Esophagus squamous epithelium (tissue), 5 donors: ENCODE results near the gene ACTG1. TPM values are rescaled to one million over a fixed set of nuclear protein-coding genes. Genes with fewer than 3 reads are reported as not detected.

ENCODE experiments used
- DNase-seq: peaks from one replicate; lab custom pipeline; 2025; lab: John Stamatoyannopoulos, UW
- H3K27ac ChIP-seq, 4 donors: fragments of 200-600 bp; sonication (generic); one replicate each; pipeline ENCODE4 v1.5.1; 2016 to 2019; ENCODE audit warnings: mild to moderate bottlenecking in 1 of 4
- H3K27me3 ChIP-seq, 4 donors: fragments of 200-600 bp; sonication (generic); 1 replicate in 3 of 4; 2 replicates in 1 of 4; pipeline versions ENCODE4 v1.5.1 to v1.6.0; 2017 to 2021; ENCODE audit warnings: antibody characterized with exemption in 1 of 4
- H3K36me3 ChIP-seq, 3 donors: fragments of 200-600 bp; sonication (generic); one replicate each; pipeline ENCODE4 v1.5.1; 2016 to 2019
- H3K4me1 ChIP-seq, 3 donors: fragments of 200-600 bp; sonication (generic); one replicate each; pipeline ENCODE4 v1.5.1; 2017 to 2019
- H3K4me3 ChIP-seq, 4 donors: fragments of 200-600 bp; sonication (generic); 1 replicate in 3 of 4; 2 replicates in 1 of 4; pipeline ENCODE4 v1.5.1; 2016 to 2019; ENCODE audit warnings: mild to moderate bottlenecking in 2 of 4, moderate library complexity in 1 of 4
- H3K9me3 ChIP-seq, 3 donors: fragments of 200-600 bp; sonication (generic); one replicate each; pipeline ENCODE4 v1.5.1; 2016 to 2019
- POLR2A ChIP-seq, 4 donors: fragments of 450-650 bp; IDR thresholded peaks; one replicate each; pipeline ENCODE4 v1.6.1; 2017; ENCODE audit warnings: antibody characterized with exemption in 4 of 4, mild to moderate bottlenecking in 4 of 4, moderate library complexity in 3 of 4
- WGBS, 2 donors: methylation state at CpG; one replicate each; pipeline ENCODE4 v1.1.5; 2018; 5-methylcytosine and 5-hydroxymethylcytosine counted together
- intact Hi-C: fragments of 100-400 bp; cut with DNase I; formaldehyde crosslinking; loops from one replicate; pipeline ENCODE4 v1.15.0; 2022
- total RNA-seq, 4 donors: library from RNA; depleted of rRNA; stranded (reverse); fragments of >200 nt; gene quantifications; one replicate each; pipeline ENCODE4 v1.1.0, GENCODE V29; 2016
- TF ChIP-seq, protein P1 (sequence below), 6 experiments: fragments of 450-650 bp in 4 of 6; fragments of 200-600 bp in 2 of 6; sonication (generic) in 2 of 6; IDR thresholded peaks; one replicate each; pipeline ENCODE4 v1.5.1; 2016 to 2019; ENCODE audit warnings: antibody characterized with exemption in 6 of 6, mild to moderate bottlenecking in 4 of 6, moderate library complexity in 4 of 6
- donor health status: DM: yes; HTN: yes; CAD: no.

The ACTG1 gene
- total RNA-seq, 4 donors from 2014 or later = 3,349 to 6,664 (median 4,433) TPM

DNA sequence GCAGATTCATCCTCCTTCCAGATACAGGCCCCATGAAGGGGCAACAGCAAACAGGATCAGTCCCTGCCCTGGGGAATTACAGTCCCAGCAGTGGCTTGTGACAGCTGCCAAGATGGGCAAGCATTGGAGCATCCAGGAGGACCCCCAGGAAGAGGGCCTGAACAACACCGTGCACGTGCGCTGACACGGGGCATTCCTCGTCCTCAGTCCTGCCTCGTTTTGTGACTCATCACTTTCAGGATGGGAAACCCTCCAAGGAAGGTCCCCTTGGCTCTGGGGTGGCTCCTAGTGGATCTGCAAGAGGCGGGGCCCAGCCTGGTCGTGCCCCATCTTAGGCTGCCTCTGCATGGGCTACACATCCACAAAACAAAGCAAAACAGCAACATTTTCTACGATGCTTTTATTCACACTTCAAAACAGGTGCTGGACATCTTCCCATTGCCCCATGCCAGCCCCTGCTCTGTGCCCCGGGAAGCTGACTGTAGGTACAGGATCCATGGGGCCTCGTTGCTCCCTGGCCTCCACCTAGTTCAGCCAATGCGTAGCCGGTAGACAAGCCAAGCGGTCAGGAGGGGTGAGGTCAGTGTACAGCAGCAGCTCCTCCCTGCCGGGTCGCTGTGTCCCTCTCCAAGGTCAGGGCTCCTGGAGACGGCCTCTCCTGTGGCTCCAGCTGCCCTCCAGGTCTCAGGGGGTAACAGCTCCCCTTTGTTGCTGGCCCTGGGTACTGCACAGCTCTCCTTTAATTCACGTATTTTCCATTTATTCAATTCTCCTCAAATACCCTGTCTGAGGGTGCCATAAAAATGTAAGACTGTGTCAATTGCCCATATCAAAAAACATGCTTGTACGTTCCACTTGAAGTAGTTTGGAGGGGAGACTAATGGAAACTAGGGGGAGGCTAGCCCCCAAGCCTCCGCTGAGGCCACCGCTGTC, 32.2 kb downstream of the ACTG1 start:
- intact Hi-C loops = loop anchor here (5.0 to 10.0 kb wide), 3 partner anchors 78 to 228 kb away; partner anchors contain the start of gene SLC38A10
- H3K27ac ChIP-seq = no peak overlapping the region
- no peaks in the 10 kb centered on the region for H3K9me3 ChIP-seq
- H3K27me3 ChIP-seq = peaks cover 0 to 31% (median 0%) of the 10 kb centered on the region in 4 donors
- H3K4me1 ChIP-seq = peaks cover 35 to 53% (median 39%) of the 10 kb centered on the region in 3 donors
- H3K36me3 ChIP-seq = no peaks in the 10 kb centered on the region
- DNase-seq = no peak
- WGBS, 2 donors = 65 to 72% methylated on average over 13 to 20 of the region's 21 CpGs
- TF ChIP-seq, protein P1, sequence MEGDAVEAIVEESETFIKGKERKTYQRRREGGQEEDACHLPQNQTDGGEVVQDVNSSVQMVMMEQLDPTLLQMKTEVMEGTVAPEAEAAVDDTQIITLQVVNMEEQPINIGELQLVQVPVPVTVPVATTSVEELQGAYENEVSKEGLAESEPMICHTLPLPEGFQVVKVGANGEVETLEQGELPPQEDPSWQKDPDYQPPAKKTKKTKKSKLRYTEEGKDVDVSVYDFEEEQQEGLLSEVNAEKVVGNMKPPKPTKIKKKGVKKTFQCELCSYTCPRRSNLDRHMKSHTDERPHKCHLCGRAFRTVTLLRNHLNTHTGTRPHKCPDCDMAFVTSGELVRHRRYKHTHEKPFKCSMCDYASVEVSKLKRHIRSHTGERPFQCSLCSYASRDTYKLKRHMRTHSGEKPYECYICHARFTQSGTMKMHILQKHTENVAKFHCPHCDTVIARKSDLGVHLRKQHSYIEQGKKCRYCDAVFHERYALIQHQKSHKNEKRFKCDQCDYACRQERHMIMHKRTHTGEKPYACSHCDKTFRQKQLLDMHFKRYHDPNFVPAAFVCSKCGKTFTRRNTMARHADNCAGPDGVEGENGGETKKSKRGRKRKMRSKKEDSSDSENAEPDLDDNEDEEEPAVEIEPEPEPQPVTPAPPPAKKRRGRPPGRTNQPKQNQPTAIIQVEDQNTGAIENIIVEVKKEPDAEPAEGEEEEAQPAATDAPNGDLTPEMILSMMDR (IDR thresholded peaks at IDR 0.05) = peak in 1 of 6 experiments; percentile 7
- no peak for TF ChIP-seq POLR2A (IDR thresholded peaks at IDR 0.05)
- peak overlapping the region in 2 of 4 donors; percentile 50 to 72 for H3K4me3 ChIP-seq

DNA sequence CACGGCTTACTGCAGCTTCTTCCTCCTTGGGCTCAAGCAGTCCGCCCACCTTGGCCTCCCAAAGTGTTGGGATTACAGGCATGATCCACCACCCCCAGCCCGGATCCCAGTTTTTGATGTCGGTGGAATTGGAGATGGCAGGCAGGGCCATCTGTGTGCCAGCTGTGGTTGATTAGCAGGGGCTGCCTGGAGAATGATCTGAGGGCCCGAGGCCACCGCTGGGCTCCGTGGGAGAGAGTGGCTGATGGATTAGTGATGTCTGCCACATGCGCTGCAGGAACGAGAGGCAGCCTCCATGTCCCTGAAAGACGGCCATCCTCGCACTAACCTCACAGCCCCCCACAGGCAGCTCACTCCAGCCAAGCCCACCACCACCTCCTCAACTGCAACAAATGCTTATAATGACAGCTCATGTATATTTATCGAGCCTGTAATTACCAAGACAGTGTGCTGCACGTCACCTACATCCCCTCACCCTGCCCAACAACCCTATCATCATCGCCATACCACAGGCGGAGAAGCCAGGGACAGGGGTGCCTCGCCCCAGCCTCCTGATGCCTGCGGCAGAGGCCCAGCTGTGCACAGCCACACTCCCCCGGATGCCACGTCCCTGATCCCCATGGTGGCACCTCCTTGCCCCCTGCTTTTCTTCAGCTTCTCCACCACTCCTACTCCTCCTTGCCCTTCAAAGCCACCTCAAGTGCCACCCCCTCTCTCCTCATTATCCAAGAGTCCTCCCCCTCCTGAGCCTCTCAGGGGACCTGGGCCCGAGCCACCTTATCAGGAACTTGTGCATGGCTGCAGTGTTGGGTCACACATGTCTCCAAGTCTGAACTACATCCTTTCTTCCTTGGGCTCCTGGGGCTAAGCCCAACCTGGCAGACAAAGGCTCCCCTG, 33.2 kb downstream of the ACTG1 start:
- H3K36me3 ChIP-seq = no peaks in the 10 kb centered on the region
- no peaks in the 10 kb centered on the region for H3K9me3 ChIP-seq
- H3K27ac ChIP-seq = no peak overlapping the region
- TF ChIP-seq POLR2A (IDR thresholded peaks at IDR 0.05) = no peak
- TF ChIP-seq, protein P1 (IDR thresholded peaks at IDR 0.05) = no peak
- peaks cover 0 to 31% (median 0%) of the 10 kb centered on the region in 4 donors for H3K27me3 ChIP-seq
- WGBS, 2 donors = 73 to 91% methylated on average over 17 of the region's 20 CpGs
- no peak for DNase-seq
- peaks cover 31 to 47% (median 34%) of the 10 kb centered on the region in 3 donors for H3K4me1 ChIP-seq
- no peak overlapping the region for H3K4me3 ChIP-seq
- intact Hi-C loops = loop anchor here (5.0 to 10.0 kb wide), 3 partner anchors 77 to 227 kb away; partner anchors contain the start of gene SLC38A10

DNA sequence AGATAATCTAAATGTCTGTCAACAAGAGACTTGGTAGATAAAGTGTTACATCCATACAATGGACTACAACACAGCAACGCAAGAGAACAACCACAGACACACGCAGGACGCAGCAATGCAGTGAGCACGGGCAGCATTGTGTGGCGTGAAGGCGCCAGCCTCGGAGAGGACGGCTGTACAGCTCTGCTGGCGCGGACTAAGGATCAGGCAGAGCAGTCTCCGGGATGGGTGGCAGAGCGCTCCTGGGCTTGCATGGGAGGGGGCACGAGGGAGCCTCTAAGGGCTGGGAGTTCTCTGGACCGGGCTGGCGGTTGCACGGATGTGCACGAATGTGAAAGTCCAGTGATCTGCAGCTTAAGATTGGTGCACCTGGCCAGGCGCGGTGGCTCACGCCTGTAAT, 34.5 kb downstream of the ACTG1 start:
- Histone ChIP-seq H3K27me3 (peaks cover 0 to 21% (median 0%) of the 10 kb centered on the region in 4 donors), H3K4me1 (peaks cover 20 to 34% (median 22%) of the 10 kb centered on the region in 3 donors), H3K4me3 (no peak overlapping the region), H3K9me3 (no peaks in the 10 kb centered on the region), H3K36me3 (no peaks in the 10 kb centered on the region), H3K27ac (no peak overlapping the region)
- DNase-seq = no peak
- TF ChIP-seq POLR2A (IDR thresholded peaks at IDR 0.05) = no peak
- TF ChIP-seq, protein P1 (IDR thresholded peaks at IDR 0.05) = no peak
- WGBS, 2 donors = 91 to 94% methylated on average over 9 to 11 of the region's 20 CpGs
- intact Hi-C loops = no loop called here

DNA sequence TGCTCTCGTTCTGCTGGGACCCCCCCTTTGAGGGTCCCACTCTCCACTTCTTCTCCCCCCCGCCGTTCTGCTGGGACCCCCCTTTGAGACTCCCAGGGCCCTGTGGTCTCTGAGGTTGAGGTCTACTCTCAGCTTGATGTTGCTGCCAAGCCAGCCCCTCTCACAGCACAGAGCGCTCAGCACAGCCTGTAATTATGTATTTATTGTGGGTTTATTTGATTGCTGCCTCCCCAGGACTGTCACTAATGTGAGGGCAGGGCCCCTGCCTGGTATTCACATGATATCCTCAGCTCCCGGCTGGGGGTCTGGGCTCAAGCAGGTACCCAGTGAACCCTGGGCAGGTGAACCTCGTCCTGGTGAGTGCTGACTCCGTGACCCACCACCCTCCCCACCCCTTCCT, 35.4 kb downstream of the ACTG1 start:
- 77 to 88% methylated on average over 5 to 7 of the region's 7 CpGs for WGBS, 2 donors
- TF ChIP-seq, protein P1 (IDR thresholded peaks at IDR 0.05) = no peak
- no peak for TF ChIP-seq POLR2A (IDR thresholded peaks at IDR 0.05)
- Histone ChIP-seq H3K36me3 (no peaks in the 10 kb centered on the region), H3K4me3 (no peak overlapping the region), H3K4me1 (peaks cover 13 to 24% (median 17%) of the 10 kb centered on the region in 3 donors), H3K9me3 (no peaks in the 10 kb centered on the region), H3K27me3 (peaks cover 0 to 20% (median 0%) of the 10 kb centered on the region in 4 donors), H3K27ac (no peak overlapping the region)
- DNase-seq = no peak
- intact Hi-C loops = no loop called here
